ENCODE data around the gene UNC93A.

Gene UNC93A

DNA sequence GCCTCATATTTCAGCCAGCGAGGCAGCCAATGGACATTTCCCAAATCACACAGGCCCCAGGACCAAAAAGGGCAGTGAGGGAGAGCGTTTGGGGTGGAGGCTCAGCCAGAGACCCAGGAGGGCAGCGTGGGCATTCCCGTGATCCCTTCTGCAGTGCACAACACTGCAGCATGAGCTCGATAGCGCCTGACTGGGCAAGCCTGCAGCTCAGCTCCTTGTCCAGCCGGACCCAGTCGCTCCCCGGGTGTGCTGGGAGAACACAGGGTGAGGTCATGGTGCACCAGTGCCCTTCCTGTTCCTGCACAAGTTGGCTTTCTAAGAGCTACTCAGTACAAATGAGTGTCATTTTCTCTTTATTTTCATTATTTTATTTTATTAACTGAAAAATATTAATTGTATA lies 39.6 kb downstream of the UNC93A start:
- TF ChIP-seq, protein P1, sequence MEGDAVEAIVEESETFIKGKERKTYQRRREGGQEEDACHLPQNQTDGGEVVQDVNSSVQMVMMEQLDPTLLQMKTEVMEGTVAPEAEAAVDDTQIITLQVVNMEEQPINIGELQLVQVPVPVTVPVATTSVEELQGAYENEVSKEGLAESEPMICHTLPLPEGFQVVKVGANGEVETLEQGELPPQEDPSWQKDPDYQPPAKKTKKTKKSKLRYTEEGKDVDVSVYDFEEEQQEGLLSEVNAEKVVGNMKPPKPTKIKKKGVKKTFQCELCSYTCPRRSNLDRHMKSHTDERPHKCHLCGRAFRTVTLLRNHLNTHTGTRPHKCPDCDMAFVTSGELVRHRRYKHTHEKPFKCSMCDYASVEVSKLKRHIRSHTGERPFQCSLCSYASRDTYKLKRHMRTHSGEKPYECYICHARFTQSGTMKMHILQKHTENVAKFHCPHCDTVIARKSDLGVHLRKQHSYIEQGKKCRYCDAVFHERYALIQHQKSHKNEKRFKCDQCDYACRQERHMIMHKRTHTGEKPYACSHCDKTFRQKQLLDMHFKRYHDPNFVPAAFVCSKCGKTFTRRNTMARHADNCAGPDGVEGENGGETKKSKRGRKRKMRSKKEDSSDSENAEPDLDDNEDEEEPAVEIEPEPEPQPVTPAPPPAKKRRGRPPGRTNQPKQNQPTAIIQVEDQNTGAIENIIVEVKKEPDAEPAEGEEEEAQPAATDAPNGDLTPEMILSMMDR (IDR thresholded peaks at IDR 0.05; ENCODE audit: low read depth, low read length) = no peak
- H3K36me3 ChIP-seq = no peaks in the 10 kb centered on the region
- H3K27me3 ChIP-seq = no peaks in the 10 kb centered on the region
- DNase-seq = no peak
- no peaks in the 10 kb centered on the region for H3K4me1 ChIP-seq
- no peaks in the 10 kb centered on the region for H3K9me3 ChIP-seq
- no peak overlapping the region for H3K4me3 ChIP-seq (ENCODE audit: low read depth, low read length)

DNA sequence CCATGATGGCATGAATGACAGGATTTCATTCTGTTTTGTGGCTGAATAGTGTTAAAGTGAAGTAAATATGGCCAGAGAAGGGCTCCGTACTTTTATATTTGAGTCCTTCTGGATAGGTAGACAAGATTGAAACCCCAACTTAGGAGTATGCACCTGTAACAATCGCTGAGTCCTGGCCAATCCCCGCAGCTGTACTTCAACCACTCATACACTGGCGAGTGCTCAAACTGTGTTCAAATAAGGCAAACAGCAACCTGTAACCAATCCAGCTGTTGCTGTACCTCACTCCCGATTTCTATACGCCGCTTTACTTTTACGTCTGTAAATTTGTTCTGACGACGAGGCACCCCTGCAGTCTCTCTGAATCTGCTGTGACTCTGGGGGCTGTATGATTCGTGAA lies 40.5 kb downstream of the UNC93A start:
- H3K4me3 ChIP-seq (ENCODE audit: low read depth, low read length) = no peak overlapping the region
- H3K9me3 ChIP-seq = no peaks in the 10 kb centered on the region
- no peaks in the 10 kb centered on the region for H3K27me3 ChIP-seq
- H3K4me1 ChIP-seq = no peaks in the 10 kb centered on the region
- TF ChIP-seq, protein P1 (IDR thresholded peaks at IDR 0.05; ENCODE audit: low read depth, low read length) = no peak
- H3K36me3 ChIP-seq = no peaks in the 10 kb centered on the region
- DNase-seq = no peak

DNA sequence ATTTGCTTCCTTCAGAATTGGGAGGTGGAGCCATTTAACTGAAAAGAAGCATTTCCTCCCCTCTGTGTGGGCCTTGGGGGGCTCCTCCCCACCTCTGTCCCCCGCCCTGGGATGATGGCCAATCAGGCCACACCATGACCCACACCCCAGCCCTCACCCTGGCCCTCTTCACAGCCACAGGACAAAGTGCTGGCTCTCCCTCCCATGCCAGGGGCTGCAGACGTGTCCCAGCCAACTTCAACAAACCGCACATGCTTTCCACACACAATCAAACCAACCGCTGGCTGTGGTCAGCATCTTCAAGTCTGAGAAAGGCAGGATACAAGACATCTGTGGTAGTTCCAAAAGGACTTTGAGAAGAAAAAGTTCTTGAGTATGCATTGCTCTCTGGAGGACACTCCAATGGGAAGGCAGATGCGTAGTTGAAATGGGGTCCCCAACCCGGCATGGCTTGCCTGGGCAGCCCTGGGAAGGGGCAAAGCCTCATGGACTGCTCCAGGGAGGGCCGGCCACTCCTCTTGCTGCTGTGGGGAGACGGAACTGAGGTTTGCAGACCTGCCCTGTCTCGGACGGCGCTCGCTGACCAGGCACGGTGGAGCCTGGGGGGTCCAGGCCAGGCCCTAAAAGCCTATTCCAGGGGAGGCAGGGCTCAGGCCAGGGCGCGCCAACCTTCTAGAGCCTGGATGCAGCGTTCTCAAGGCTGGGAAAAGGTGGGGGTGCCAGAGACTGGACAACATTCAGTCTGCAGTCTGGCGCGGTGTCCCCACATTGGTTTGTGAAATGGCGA lies 45.9 kb downstream of the UNC93A start:
- Histone ChIP-seq H3K9me3 (no peaks in the 10 kb centered on the region), H3K4me3 (ENCODE audit: low read depth, low read length) (no peak overlapping the region)

DNA sequence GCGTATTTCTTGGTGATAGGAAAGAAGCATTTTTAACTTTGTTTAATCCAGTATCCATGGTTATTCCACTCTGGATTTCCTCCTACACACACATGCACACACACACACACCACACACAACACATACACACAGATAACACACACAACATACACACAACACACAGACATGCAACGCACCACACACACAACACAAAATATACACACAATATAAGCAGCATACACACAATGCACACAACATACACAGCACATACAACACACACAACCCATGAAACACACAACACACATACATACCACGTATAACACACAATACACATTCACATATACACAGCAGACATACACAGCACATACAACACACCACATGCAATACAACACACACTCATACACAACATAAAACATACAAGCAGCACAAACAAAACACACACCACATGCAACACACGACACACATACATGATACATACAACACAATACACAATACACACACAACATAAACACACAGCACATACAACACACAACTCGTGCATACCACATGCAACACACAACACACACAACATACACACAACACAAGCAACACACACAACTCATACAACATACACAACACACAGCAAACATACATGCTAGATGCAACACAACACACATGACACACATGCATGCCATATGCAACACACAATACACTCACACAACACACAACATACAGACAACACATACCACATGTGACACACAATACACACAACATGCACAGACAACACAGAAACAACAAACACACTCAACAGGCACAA lies 46.7 kb downstream of the UNC93A start:
- Histone ChIP-seq H3K27me3 (no peaks in the 10 kb centered on the region), H3K4me1 (no peaks in the 10 kb centered on the region), H3K4me3 (ENCODE audit: low read depth, low read length) (no peak overlapping the region), H3K36me3 (no peaks in the 10 kb centered on the region), H3K9me3 (no peaks in the 10 kb centered on the region)
- TF ChIP-seq, protein P1 (IDR thresholded peaks at IDR 0.05; ENCODE audit: low read depth, low read length) = no peak
- no peak for DNase-seq

More for the DNA sequence above, 45.9 kb downstream of the UNC93A start:
- Histone ChIP-seq H3K27me3 (no peaks in the 10 kb centered on the region), H3K4me1 (no peaks in the 10 kb centered on the region), H3K36me3 (no peaks in the 10 kb centered on the region)
- TF ChIP-seq, protein P1 (IDR thresholded peaks at IDR 0.05; ENCODE audit: low read depth, low read length) = no peak
- no peak for DNase-seq

DNA sequence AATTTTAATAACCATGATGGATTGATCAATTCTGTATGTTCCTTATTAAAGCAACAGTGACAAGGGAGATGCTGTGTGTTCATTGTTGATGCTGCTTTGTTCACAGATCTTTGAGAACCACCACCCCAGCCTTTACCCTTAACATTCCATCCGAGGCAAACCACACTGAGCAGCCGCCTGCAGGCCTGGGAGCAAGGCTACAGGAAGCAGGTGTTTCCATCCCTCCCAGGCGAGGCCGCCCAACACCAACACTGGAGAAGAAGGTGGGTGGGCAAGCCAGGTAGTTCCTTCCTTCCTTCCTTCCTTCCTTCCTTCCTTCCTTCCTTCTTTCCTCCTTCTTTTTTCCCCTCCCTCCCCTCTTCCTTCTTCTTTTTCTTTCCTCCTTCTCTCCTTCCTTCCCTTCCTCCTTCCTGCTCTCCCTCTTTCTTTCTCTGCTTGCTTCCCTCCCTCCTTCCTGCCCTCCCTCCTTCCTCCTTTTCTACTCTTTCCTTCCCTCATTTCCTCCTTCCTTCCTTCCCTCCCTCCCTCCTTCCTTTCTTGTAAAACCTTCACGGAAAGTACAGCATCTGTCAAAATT lies 47.5 kb downstream of the UNC93A start:
- TF ChIP-seq, protein P1 (IDR thresholded peaks at IDR 0.05; ENCODE audit: low read depth, low read length) = no peak
- Histone ChIP-seq H3K9me3 (no peaks in the 10 kb centered on the region), H3K27me3 (no peaks in the 10 kb centered on the region), H3K4me1 (no peaks in the 10 kb centered on the region), H3K4me3 (ENCODE audit: low read depth, low read length) (no peak overlapping the region), H3K36me3 (no peaks in the 10 kb centered on the region)
- no peak for DNase-seq

Data from BE2C (cell line).